Endothelial cell of umbilical vein (primary cell): ENCODE results near the gene CEBPA. TPM values are rescaled to one million over a fixed set of nuclear protein-coding genes. Genes with fewer than 3 reads are reported as not detected.

Experiments used
- BruUV-seq: library from RNA; stranded (reverse); fragments of 400-500 nt; replicated peaks from 2 replicates; lab custom pipeline; 2021; lab: Mats Ljungman, UMichigan
- CTCF ChIA-PET: fragments of 300-600, 350-600 bp; sonication (Branson Sonifier 250); formaldehyde crosslinking; loops from one replicate; lab custom pipeline; 2021; ENCODE audit warnings: antibody characterized with exemption, inconsistent platforms; lab: Charles Lee
- POLR2A ChIA-PET: fragments of 300-600, 350-600 bp; sonication (Branson Sonifier 250); formaldehyde crosslinking; loops from one replicate; lab custom pipeline; 2021; ENCODE audit warnings: antibody characterized with exemption, inconsistent platforms; lab: Charles Lee
- DNase-seq: peaks from one replicate; pipeline ENCODE4 v3.0.0-alpha.2; 2011; ENCODE audit warnings: low read depth, low spot score
- FAIRE-seq: peaks from 2 replicates; lab custom pipeline; 2011; peaks lifted over from hg19 to GRCh38; lab: Jason Lieb, UNC
- H2AFZ ChIP-seq: 2 replicates; pipeline ENCODE4 v1.6.0; 2012; ENCODE audit warnings: low read depth, low read length, control low read depth, inconsistent platforms
- H3K27ac ChIP-seq: 2 replicates; pipeline ENCODE4 v1.5.1; 2011; ENCODE audit warnings: low read depth, mild to moderate bottlenecking, control low read depth, low read length, moderate library complexity; ENCODE audit not compliant: insufficient read depth
- H3K27me3 ChIP-seq, 2 experiments: 2 replicates each; pipeline versions ENCODE4 v1.6.0 to v1.6.1; 2011; ENCODE audit warnings: low read length in 2 of 2, mixed read lengths in 1 of 2; ENCODE audit not compliant: control insufficient read depth in 2 of 2, insufficient read depth in 2 of 2
- H3K36me3 ChIP-seq, 2 experiments: 2 replicates in 1 of 2; 3 replicates in 1 of 2; pipeline ENCODE4 v1.5.1; 2011; ENCODE audit warnings: low read length in 2 of 2, mild to moderate bottlenecking in 1 of 2, moderate library complexity in 1 of 2; ENCODE audit not compliant: control insufficient read depth in 2 of 2, insufficient read depth in 2 of 2; ENCODE audit errors: extremely low read depth in 1 of 2
- H3K4me1 ChIP-seq: 3 replicates; pipeline ENCODE4 v1.5.1; 2011; ENCODE audit warnings: mild to moderate bottlenecking, low read length; ENCODE audit not compliant: control insufficient read depth, insufficient read depth; ENCODE audit errors: extremely low read depth
- H3K4me2 ChIP-seq: 2 replicates; pipeline ENCODE4 v1.6.1; 2011; ENCODE audit warnings: low read length, control low read depth, mixed read lengths; ENCODE audit not compliant: insufficient read depth
- H3K4me3 ChIP-seq, 3 experiments: fragments of 200-600 bp in 1 of 3; sonication (generic), shearing (Covaris generic) in 1 of 3; replicated peaks in 1 of 3; 2 replicates each; pipeline ENCODE4 v1.5.1; 2011 to 2016; ENCODE audit warnings: control low read depth in 3 of 3, low read length in 3 of 3, mild to moderate bottlenecking in 2 of 3, inconsistent platforms in 1 of 3, low read depth in 1 of 3, moderate library complexity in 1 of 3; ENCODE audit not compliant: insufficient read depth in 1 of 3
- H3K79me2 ChIP-seq: 2 replicates; pipeline ENCODE4 v1.6.0; 2012; ENCODE audit warnings: low read length, inconsistent platforms; ENCODE audit not compliant: control insufficient read depth, insufficient read depth
- H3K9ac ChIP-seq: replicated peaks from 2 replicates; pipeline ENCODE3; 2011; ENCODE audit warnings: low read length, control low read depth; ENCODE audit not compliant: insufficient read depth; ENCODE audit errors: extremely low read depth
- H3K9me1 ChIP-seq: replicated peaks from 3 replicates; pipeline ENCODE4 v1.6.0; 2011; ENCODE audit warnings: mild to moderate bottlenecking, low read length; ENCODE audit not compliant: control insufficient read depth, insufficient read depth; ENCODE audit errors: extremely low read depth
- H3K9me3 ChIP-seq: replicated peaks from 2 replicates; pipeline ENCODE4 v1.5.1; 2012; ENCODE audit warnings: low read length, inconsistent platforms; ENCODE audit not compliant: control insufficient read depth, insufficient read depth
- H4K20me1 ChIP-seq: replicated peaks from 2 replicates; pipeline ENCODE3; 2011; ENCODE audit warnings: mild to moderate bottlenecking, low read length; ENCODE audit not compliant: control insufficient read depth, insufficient read depth; ENCODE audit errors: extremely low read depth
- EZH2 ChIP-seq: IDR thresholded peaks from 2 replicates; pipeline ENCODE4 v1.6.1; 2012; ENCODE audit warnings: borderline replicate concordance, low read depth, mild to moderate bottlenecking, moderate library complexity, low read length, inconsistent platforms; ENCODE audit not compliant: severe bottlenecking
- FOS ChIP-seq: IDR thresholded peaks from 2 replicates; pipeline ENCODE4 v1.6.1; 2011; ENCODE audit warnings: mild to moderate bottlenecking, low read length, moderate library complexity, borderline replicate concordance; ENCODE audit not compliant: insufficient read depth
- GATA2 ChIP-seq: IDR thresholded peaks from 2 replicates; pipeline ENCODE4 v1.7.0; 2011; ENCODE audit warnings: low read depth, mild to moderate bottlenecking, moderate library complexity, mixed read lengths, low read length; ENCODE audit not compliant: insufficient read length, insufficient read depth
- JUN ChIP-seq: IDR thresholded peaks from 2 replicates; pipeline ENCODE4 v1.6.1; 2011; ENCODE audit warnings: borderline replicate concordance, low read depth; ENCODE audit not compliant: insufficient read length, insufficient read depth
- MYC ChIP-seq: IDR thresholded peaks from one replicate; pipeline ENCODE4 v1.6.1; 2011; ENCODE audit warnings: mild to moderate bottlenecking, low read depth, low read length
- POLR2A ChIP-seq: IDR thresholded peaks from 2 replicates; pipeline ENCODE4 v1.6.1; 2012; ENCODE audit warnings: low read depth, mild to moderate bottlenecking, control low read depth, low read length
- POLR2AphosphoS5 ChIP-seq: IDR thresholded peaks from 2 replicates; pipeline ENCODE4 v1.6.1; 2012; ENCODE audit warnings: low read depth, mild to moderate bottlenecking, control low read depth, low read length, moderate library complexity; ENCODE audit not compliant: insufficient read depth
- dilution Hi-C: fragments of 300-500 bp; cut with MboI; formaldehyde crosslinking; loops from one replicate; pipeline ENCODE4 v1.15.0; 2019; ENCODE audit warnings: low sequenced_read_pairs; ENCODE audit not compliant: extremely low pct_ligation_motif_present
- intact Hi-C: fragments of 100-400 bp; cut with micrococcal nuclease; formaldehyde crosslinking; loops from one replicate; pipeline ENCODE4 v1.10.0; 2022
- polyA plus RNA-seq, 4 experiments: library from polyadenylated mRNA; depleted of rRNA in 3 of 4; stranded (reverse) in 3 of 4; unstranded in 1 of 4; fragments of >200 nt; gene quantifications; 2 replicates each; pipeline versions ENCODE4 v1.2.1 to v1.2.3, GENCODE V29; 2011 to 2012; ENCODE audit warnings: missing spikeins in 1 of 4
- total RNA-seq: library from RNA; stranded (reverse); gene quantifications from 2 replicates; pipeline ENCODE4 v1.2.3, GENCODE V29; 2021
- TF ChIP-seq, protein P1 (sequence below): IDR thresholded peaks from 2 replicates; pipeline ENCODE4 v1.6.1; 2011; ENCODE audit not compliant: insufficient read depth, insufficient read length
- TF ChIP-seq, protein P2 (sequence below), 2 donors: IDR thresholded peaks; 1 replicate in 1 of 2; 2 replicates in 1 of 2; pipeline ENCODE4 v1.5.1; 2011; ENCODE audit warnings: low read length in 2 of 2, mild to moderate bottlenecking in 2 of 2, moderate library complexity in 2 of 2, control low read depth in 1 of 2, inconsistent platforms in 1 of 2, low read depth in 1 of 2; ENCODE audit not compliant: insufficient read depth in 1 of 2; ENCODE audit errors: extremely low read depth in 1 of 2

CEBPA gene
- total and polyA plus RNA-seq, 2 donors (not counting 3 experiments of a cell fraction or from before 2014, with no cell fraction given) = 0.06 TPM; not detected in 1

DNA sequence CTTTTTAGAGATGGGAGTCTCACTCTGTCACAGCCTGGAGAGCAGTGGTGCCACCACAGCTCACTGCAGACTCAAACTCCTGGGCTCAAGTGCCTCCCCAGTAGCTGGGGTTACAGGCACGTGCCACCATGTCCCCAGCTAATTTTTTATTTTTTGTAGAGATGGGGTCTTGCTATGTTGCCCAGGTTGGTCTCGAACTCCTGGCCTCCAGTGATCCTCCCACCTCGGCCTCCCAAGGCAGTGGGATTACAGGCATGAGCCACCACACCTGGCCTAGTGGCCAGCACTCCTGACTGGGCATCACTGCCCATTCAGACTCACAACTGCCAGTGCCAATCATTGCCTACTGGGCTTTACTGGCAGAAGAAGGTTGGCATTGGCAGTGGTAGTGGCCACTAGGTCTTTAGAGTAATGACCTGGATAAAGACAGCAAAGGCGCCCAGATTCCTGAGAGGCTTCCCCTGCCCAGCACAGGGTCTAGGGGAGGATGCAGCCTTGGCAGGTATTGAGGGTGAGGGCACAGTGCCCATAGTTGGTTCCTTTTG, 49.8 kb downstream of the CEBPA start:
- Histone ChIP-seq H3K36me3 (no peaks in the 10 kb centered on the region), H3K4me3 (no peak overlapping the region), H3K4me2 (no peak overlapping the region), H3K9me3 (no peaks in the 10 kb centered on the region), H4K20me1 (no peaks in the 10 kb centered on the region), H3K9ac (no peak overlapping the region), H2AFZ (no peak overlapping the region), H3K9me1 (no peaks in the 10 kb centered on the region), H3K79me2 (no peaks in the 10 kb centered on the region), H3K4me1 (no peaks in the 10 kb centered on the region), H3K27ac (no peak overlapping the region), H3K27me3 (no peaks in the 10 kb centered on the region)
- no TSS peak for BruUV-seq
- TF ChIP-seq, protein P1, sequence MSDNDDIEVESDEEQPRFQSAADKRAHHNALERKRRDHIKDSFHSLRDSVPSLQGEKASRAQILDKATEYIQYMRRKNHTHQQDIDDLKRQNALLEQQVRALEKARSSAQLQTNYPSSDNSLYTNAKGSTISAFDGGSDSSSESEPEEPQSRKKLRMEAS = no peak
- TF ChIP-seq JUN = no peak
- TF ChIP-seq EZH2 = no peak
- TF ChIP-seq POLR2AphosphoS5 = no peak
- no peak for TF ChIP-seq MYC
- no peak for TF ChIP-seq POLR2A
- TF ChIP-seq FOS = no peak
- TF ChIP-seq, protein P2, sequence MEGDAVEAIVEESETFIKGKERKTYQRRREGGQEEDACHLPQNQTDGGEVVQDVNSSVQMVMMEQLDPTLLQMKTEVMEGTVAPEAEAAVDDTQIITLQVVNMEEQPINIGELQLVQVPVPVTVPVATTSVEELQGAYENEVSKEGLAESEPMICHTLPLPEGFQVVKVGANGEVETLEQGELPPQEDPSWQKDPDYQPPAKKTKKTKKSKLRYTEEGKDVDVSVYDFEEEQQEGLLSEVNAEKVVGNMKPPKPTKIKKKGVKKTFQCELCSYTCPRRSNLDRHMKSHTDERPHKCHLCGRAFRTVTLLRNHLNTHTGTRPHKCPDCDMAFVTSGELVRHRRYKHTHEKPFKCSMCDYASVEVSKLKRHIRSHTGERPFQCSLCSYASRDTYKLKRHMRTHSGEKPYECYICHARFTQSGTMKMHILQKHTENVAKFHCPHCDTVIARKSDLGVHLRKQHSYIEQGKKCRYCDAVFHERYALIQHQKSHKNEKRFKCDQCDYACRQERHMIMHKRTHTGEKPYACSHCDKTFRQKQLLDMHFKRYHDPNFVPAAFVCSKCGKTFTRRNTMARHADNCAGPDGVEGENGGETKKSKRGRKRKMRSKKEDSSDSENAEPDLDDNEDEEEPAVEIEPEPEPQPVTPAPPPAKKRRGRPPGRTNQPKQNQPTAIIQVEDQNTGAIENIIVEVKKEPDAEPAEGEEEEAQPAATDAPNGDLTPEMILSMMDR (IDR thresholded peaks at IDR 0.05; ENCODE audit: extremely low read depth in 1 of 2, insufficient read depth in 1 of 2, low read depth in 1 of 2, low read length in 2 of 2) = no peak
- TF ChIP-seq GATA2 = no peak
- intact Hi-C loops = no loop called here
- no peak for DNase-seq
- dilution Hi-C loops = no loop called here
- FAIRE-seq = no peak
- POLR2A ChIA-PET = no interaction called here
- CTCF ChIA-PET = interaction anchor here (0.9 kb wide), 1 partner anchor 17 kb away, joined by 3 read pairs; no protein-coding TSS in a partner anchor
